ENCODE measurements around the gene FAM200B.

GRCh38 chr4:15703439-15703838, 21.8 kb downstream of the FAM200B start:
- TF ChIP-seq CTCF (conservative IDR thresholded peaks at IDR 0.05 in 1 of 2, IDR thresholded peaks at IDR 0.05 in 1 of 2; ENCODE audit: low read depth in 1 of 2, low read length in 2 of 2) (no peak), EZH2 (IDR thresholded peaks at IDR 0.05; ENCODE audit: low read length, missing control alignments) (no peak)

Measured in fibroblast of lung (primary cell).